HTERT RPE-1 (cell line): ENCODE measurements around the gene RAB11B.
"Not testable (repeated sequence)": the region's sequence is repeated elsewhere in the genome, so short reads cannot be mapped to it uniquely, and the experiment has no call there.

Source experiments
- in situ Hi-C: fragments of 300-500 bp; cut with MboI; formaldehyde crosslinking; loops from 4 replicates; pipeline ENCODE4 v1.14.3; 2020; ENCODE audit warnings: low sequenced_read_pairs

Gene RAB11B

DNA sequence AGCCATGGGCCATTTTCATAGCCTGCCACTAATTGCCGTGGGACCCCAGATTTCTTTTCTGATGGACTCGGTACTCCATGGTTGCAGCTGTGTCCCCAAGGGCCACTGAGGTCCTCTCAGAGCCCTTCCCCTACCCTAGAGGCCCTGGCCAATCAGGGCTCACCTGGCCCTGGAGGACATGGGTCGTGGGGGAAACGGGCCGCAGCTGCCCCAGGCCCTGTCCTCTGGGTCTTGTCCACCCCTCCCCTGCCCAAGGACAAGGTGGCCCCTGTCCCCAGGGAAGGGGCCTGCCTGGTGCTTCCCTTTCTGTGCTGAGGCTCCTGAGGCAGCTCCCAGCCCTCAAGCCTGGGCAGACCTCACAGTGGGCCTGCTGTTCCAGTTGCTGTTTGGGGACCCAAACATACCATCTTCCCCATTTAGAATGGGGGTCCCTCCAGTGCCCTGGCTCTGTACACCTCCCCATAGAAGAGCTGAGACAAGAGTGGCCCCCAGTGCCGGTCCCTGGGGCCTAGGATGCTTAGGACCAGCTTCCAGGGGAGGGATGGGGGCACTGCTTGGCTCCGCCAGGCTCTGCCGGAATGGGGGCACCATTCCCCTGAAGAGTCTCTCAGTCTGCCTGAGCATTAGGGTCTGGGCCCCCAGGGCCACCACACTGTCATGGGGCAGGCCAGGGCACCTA is 3.2 kb downstream of the RAB11B start:
- in situ Hi-C loops, result no loop called here

DNA sequence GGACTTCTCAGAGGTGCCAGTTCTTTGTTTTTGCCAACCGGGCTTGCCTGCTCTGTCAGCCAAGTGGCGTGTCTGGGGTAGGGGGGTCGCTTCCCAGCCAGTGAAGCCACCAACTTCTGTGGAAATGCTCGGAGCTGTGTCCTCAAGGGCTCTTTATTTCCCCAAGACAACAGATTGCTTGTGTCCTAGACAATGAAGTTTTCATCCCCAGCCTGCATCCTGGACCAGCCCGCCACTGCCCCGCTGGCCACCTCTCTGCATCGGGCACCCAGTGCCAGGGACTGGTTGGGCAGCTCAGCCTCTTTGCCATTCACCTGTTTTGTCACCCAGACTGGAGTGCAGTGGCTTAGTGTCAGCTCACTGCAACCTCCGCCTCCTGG is 3.7 kb downstream of the RAB11B start:
- in situ Hi-C loops, result no loop called here

DNA sequence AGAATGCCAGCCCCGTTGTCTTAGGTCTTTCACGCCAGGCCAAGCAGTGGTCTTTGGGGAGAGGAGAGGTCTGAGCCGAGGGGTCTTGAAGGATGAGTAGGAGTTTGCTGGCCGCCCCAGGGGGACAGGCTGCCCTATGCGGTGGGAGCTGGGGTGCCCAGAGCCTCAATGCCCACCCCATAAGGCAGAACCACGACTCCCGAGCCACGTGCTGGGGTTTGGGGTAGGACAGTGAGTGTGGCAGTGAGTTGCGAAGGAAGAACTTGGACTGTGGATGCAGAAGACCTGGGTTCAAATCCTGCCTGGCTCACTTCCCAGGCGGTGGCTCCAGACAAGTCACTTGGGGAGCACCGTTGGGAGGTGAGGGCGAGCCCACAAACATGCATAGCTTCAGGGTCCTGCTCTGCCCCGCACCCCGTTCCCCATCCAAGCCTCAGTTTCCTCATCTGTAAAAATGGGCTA is 5.5 kb downstream of the RAB11B start:
- in situ Hi-C loops, result no loop called here

DNA sequence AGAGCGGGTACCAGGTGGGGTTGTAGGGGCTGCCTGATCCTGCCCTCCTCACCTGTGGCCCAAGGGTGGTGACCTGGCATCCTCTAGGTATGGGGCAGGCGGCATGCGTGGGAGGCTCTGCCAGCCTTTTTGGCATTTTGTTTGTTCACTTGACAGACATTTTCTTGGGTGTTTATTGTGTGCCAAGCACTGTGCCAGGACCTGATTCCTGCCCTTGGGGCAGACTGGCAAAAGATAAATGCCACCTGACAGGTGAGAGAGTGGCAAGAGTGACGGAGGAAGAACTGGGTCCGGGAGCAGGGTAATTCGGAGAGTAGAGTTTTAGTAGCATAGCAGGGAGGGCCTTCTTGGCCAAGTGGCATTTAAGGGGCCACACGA is 6.0 kb downstream of the RAB11B start:
- in situ Hi-C loops, result no loop called here

DNA sequence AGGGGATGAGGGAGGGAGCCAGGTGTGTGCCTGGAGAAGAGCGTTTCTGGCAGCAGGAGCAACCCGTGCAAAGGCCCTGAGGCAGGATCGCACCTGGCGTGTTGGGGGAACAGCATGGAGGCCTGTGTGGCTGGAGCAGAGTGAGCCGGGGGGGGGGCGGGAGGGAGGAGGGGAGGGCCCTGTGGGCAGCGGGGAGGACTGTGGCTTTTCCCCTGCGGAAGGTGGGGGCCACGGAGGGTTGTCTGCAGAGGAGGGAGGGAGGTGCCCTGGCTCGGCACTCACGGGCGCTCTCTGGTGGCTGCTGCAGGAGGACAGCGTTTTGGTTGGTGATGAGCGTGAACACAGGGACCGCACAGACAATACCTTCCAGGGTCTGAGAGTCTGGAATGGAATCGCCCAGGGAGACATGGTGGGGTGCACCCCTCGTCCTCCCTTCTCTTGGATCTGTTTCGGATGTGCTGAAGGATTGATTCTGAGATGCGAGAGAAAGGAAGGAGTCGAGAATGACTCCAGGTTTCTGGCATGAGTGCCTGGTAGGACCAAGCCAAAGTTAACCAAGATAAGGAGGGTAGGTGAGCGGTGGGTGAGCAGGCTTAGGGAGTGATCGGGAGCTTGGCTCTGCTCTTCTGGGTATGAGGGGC is 6.5 kb downstream of the RAB11B start:
- in situ Hi-C loops, result no loop called here

DNA sequence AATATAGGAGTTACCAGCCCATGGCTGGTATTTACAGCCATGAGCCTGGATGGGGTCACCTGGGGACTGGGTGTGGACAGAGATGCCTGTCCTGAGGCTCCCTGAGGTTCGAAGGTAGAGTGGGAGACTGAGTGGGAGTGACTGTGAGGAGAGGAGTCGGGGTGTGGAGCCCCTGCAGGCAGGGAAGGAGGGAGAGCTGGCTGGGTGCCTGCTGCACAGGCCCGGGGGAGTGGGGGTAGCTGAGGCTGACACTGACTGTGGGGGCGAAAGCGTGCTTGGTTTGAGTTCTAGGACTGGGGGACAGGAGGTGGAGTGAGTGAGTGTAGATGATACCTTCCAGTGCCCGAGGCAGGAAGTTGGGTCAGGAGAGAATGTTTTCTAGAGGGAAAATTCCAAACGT is 7.1 kb downstream of the RAB11B start:
- in situ Hi-C loops, result no loop called here

DNA sequence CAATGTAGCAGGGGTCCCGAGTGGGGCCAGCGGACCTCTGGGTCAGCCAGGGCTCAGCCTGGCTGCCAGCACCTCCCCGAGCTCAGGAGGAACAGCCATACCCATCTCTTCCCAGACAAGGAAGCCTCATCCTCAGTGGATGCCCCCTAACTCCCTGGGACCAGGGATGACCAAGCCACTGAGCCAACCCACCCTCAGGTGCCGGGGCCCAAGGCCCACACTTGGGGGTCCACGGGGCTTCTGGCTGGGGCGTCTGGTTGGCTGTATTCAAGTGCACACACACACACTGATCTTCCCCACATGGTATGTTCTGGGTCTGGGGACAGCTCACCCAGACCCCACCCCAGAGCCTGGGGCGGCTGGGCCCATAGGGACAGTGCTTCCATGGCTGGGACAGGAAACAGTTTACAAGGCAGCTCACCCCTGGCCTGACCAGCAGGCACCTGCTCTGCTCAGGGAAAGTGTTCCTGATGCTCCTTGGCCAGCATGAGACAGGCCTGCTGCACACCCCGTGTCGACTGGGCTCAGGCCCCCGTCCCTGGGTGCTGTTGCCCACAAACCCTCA is 7.7 kb downstream of the RAB11B start:
- in situ Hi-C loops, result no loop called here

DNA sequence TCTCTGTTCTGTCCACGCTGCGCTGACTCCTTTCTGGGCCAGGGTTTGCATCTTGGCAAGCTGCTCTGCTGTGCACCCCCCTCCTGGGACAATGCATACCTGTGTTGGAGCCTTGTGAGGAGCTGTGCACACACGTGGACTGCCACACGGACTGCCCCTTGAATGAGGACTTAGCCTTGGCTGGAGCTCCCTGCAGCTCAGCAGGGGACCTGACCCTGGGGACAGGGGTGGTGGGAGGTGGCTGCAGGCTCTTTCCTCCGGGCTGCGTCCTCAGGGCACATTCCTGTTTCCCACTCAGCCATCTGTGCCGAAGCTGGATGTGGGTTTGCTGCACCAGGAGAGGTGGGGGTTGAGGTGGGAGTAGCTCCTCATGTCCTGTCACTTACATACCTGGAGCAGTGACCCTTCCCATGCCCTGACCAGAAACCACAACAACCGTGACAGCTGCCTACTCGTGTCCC is 8.2 kb downstream of the RAB11B start:
- in situ Hi-C loops, result no loop called here

DNA sequence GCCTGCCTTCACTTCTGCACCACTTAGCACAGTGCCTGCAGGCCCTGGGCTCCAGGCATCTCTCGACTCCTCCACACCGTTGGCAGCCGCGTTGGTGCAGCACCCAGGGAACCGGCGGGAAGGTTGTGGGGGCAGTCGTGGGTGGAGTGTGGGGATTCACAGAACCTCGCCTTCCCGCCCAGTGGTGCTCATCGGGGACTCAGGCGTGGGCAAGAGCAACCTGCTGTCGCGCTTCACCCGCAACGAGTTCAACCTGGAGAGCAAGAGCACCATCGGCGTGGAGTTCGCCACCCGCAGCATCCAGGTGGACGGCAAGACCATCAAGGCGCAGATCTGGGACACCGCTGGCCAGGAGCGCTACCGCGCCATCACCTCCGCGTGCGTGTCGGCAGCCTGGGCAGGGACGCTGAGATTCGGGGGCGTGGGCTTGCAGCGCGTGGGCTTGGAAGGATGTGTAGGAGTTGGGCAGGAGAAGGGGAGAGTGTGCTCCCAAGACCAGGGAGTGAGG is 9.6 kb downstream of the RAB11B start:
- in situ Hi-C loops, result no loop called here

DNA sequence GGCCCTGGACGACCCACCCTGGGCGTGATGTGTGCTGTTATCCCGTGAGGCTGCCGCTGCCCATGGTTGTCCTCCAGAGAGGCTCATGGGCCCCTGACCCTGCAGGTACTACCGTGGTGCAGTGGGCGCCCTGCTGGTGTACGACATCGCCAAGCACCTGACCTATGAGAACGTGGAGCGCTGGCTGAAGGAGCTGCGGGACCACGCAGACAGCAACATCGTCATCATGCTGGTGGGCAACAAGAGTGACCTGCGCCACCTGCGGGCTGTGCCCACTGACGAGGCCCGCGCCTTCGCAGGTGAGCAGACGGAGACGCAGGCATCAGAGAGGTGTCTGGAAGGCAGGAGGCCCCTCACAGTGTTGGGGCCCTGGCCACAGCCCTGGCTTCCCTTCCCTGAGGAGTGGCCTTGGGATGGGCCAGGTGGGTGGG is 11.8 kb downstream of the RAB11B start:
- in situ Hi-C loops, result no loop called here

DNA sequence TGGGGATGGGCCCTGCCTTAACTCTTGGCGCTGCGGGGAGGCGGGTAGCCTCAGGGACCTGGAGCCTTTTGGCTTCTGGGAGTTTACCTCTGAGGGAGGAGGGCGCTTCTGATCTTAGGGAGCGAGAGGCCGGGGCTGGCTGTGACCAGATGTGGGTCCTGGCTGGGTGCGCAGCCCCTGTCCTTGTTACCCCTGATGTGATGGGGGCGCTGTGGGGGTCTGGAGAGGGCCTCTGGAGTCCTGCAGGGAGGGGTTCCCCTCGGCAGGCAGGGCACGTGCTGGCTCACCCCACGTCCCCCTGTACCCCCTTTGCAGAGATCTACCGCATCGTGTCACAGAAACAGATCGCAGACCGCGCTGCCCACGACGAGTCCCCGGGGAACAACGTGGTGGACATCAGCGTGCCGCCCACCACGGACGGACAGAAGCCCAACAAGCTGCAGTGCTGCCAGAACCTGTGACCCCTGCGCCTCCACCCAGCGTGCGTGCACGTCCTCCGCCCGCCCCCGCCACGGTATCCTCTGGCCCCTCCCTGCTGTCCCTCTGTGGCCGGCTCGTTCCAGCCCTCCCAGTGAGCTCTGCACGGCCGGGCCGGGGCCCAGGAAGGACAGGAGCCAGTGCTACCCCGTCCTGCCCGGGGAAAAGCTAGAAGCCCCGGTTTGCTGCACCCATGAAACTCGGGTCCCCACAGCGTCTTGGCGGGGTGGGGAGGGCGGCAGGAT is 13.1 kb downstream of the RAB11B start:
- in situ Hi-C loops, result no loop called here

DNA sequence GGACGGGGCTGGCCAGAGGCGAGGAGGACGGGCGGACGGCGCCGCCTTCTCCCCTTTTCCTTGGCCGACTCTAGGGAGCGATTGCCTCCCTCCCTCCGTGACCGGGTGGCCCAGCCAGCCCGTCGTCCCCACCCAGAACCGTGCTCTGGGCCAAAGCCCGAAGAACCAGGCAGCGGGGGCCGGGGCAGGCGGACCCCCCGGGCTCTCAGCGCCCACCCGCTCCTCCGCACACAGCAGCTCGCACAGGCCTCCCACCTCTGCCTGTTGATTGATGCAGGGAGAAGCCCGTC is 13.6 kb downstream of the RAB11B start:
- in situ Hi-C loops, result no loop called here

DNA sequence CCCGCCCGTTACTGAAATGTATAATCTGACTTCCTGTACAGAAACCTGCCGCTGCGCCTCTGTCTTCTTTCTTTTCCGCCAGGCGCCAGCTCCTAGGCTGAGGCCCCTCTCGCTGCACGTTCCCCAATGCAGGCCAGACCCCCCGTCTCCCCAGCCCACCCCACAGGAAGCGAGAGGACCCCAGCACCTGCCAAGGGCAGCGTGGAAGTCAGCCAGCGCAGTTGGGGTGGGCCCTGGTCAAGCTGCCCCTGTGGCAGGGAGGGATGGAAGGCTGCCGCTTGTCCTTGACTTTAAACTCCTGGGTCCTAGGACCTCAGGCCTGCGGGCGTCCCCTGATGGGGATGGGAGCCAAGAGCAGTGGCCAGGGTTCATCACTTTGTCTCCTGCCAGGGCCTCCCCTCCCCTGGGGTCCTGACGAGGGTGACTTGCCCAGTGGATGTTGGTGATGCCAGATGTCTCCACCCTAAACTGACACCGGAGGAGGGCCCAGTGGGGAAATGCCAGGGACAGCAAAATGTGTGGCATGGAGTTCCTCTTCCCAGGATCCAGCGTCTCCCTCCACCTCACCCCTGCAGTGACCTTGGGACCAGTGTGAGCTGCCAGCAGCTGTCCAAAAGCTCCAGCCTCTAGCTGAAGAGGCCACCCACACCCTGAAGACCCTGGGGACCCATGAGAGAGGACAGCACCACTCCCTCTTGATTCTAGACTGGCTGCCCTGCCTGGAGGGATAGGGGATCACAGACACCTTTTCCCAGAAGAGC is 14.4 kb downstream of the RAB11B start:
- in situ Hi-C loops, result no loop called here

DNA sequence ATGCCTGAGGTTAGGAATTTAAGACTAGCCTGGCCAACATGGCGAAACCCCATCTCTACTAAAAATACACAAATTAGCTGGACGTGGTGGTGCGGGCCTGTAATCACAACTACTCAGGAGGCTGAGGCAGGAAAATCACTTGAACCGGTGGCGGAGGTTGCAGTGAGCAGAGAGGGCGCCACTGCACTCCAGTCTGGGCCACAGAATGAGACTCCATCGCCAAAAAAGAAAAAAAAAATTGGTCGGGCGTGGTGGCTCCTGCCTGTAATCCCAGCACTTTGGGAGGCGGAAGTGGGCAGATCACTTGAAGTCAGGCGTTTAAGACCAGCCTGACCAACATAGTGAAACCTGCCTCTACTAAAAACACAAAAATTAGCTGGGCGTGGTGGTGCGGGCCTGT is 20.6 kb downstream of the RAB11B start:
- in situ Hi-C loops, result not testable (repeated sequence)

DNA sequence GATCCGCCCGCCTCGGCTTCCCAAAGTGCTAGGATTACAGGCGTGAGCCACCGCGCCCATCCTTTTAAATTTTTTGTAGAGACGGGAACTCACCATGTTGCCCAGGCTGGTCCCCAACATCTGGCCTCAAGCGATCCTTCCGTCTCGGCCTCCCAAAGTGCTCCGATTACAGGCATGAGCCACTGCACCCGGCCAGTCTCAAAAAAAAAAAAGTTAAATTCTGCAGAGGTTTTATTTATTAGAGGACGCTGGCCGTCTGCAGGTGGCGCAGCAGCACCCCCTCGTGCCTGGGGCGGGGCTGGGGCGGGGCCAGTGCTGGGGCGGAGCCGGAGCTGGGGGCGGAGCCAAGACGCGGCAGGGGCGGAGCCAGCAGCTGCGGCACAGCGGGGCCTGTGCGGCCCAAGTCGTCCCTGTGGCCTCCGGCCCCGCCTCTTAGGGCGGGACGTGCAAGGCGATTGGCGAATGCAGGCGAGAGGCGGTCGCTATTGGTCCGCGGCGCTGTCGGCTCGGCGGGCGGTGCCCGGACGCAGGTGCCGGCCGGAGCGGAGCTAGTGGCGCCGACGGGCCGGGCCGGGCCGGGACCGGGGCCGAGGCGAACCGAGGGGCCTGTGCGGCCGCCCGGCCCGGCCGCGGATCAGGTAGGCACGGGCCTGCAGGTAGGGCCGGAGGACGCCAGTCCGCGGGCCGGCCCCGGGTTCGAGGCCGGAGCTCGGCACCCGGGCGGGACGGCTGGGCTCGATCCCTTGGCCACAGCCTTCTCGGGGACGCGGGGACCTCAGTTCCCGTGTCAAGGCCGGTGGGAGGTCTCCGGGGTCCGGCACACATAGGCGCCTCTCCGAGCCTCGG is 22.8 kb downstream of the RAB11B start, which contains the start of gene MARCHF2:
Gene MARCHF2, plus strand, starts transcription at position 523 of the 846 bp plus-strand sequence. CDS start 8,536 bp downstream, outside the sequence.
- in situ Hi-C loops, result no loop called here

DNA sequence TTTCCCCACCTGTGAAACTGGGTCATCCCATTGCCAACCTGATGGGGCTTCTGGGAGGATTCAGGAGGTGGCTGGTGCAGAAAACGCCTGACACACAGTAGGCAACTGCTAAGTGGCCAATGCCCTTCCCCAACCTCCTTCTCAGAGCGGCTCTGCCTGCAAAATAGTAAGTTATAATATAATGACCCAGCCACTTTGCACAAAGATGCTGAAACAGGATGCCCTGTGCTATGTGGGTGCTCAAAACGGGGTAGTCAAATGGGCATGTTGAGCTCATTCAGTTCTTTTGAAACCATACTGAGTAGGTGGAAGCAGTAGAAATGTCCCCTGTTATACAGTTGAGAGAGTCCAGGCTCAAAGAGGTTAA is 23.5 kb downstream of the RAB11B start:
- in situ Hi-C loops, result no loop called here

DNA sequence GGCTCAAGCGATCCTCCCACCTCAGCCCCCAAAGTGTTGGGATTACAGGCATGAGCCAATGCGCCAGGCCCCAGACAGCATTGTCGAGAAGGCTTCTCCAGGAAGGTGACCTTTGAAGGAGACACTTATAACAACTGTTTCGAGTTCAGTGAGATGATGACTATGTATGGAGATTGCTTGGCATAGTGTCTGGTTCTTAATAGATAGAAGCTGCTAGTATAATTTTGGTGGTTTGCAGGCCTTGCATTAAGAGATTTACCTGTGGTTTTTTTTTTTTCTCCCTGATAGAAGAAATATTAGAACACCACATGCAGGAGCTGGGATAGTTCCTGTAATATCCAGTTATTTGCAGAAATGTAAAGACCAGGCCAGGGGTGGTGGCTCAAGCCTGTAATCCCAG is 26.6 kb downstream of the RAB11B start:
- in situ Hi-C loops, result no loop called here

DNA sequence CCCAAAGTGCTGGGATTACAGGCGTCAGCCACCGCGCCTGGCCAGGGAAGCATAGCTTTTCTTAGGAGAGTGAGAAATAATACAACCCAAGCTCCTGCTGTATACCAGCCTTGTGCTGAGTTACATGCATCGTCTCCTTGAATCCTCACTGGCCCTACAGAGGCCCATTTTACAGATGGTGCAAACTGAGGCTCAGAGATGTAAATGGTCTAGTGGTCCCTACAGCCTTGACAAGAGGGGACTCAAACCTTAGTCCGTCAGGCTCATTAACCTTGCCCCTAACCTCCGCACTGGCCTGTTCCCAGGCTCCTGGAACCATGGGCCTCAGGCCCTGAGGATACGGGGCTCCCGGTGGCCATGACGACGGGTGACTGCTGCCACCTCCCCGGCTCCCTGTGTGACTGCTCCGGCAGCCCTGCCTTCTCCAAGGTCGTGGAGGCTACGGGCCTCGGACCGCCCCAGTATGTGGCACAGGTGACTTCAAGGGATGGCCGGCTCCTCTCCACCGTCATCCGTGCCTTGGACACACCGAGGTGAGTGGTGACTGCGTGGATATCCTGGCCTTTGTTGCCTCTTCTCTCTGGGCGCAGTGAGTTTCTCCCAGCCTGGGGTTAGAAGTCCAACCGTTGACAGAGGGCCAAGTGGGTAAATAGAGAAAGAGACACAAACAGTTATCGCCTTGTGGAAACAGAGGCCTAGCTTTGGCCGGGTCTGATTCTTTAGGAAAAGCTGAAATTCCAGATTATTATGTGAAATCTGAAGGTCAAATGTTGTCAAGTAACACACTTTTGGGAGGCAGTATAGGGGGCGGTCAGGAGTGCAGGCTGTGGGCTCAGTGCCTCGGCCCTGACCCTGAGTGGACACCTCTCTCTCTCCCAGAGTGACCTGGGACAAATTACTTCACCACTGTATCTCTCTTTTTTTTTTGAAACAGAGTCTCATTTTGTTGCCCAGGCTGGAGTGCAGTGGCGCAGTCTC is 31.6 kb downstream of the RAB11B start:
- in situ Hi-C loops, result no loop called here

DNA sequence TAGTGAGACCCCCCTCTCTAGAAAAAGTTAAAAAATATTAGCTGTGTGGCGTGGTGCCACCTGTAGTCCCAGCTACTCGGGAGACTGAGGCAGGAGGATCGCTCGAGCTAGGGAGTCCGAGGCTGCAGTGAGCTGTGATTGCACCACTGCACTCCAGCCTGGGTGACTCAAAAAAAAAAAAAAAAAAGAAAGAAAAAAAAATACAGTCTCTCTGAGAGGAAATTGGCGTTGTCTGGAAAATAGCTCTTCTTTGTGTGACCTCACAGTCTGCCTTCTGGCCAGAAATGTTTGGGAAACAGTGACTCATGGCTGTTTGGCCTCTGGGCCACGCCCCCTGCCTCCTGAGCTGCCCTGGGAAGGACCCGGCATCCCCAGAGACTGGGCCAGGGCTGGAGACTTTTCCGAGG is 33.7 kb downstream of the RAB11B start:
- in situ Hi-C loops, result no loop called here
